Mesothelial cell of epicardium (in vitro differentiated cells): Measurements from ENCODE around the gene FAM3D. TPM values are rescaled to one million over a fixed set of nuclear protein-coding genes. Genes with fewer than 3 reads are reported as not detected.

Experiments
- DNase-seq, 2 experiments: peaks; one replicate each; pipeline ENCODE4 v3.0.0; 2021; ENCODE audit warnings: low spot score in 2 of 2; ENCODE audit not compliant: unreplicated experiment in 2 of 2
- H3K27ac Mint-ChIP-seq: 2 replicates; pipeline ENCODE4 v1.8.0; 2021; ENCODE audit warnings: mixed read lengths
- H3K27me3 Mint-ChIP-seq: 2 replicates; pipeline ENCODE4 v1.8.0; 2021; ENCODE audit warnings: low read depth, mixed read lengths
- H3K36me3 Mint-ChIP-seq: 2 replicates; pipeline ENCODE4 v1.8.0; 2021; ENCODE audit warnings: mixed read lengths
- H3K4me1 Mint-ChIP-seq: 2 replicates; pipeline ENCODE4 v1.8.0; 2021; ENCODE audit warnings: mixed read lengths
- H3K4me3 Mint-ChIP-seq: 2 replicates; pipeline ENCODE4 v1.8.0; 2021; ENCODE audit warnings: mild to moderate bottlenecking, moderate library complexity, mixed read lengths
- H3K9me3 Mint-ChIP-seq: 2 replicates; pipeline ENCODE4 v1.8.0; 2021; ENCODE audit warnings: mixed read lengths
- total RNA-seq: library from RNA; stranded (reverse); gene quantifications from 3 replicates; pipeline ENCODE4 v1.2.1, GENCODE V29; 2021
- TF ChIP-seq, protein P1 (sequence below): fragments of 200-600 bp; sonication (generic); IDR thresholded peaks from one replicate; pipeline ENCODE4 v1.5.0; 2021; ENCODE audit warnings: antibody characterized with exemption; ENCODE audit not compliant: unreplicated experiment

The FAM3D gene
- total RNA-seq, 1 donor from 2014 or later: 0.16 TPM

DNA sequence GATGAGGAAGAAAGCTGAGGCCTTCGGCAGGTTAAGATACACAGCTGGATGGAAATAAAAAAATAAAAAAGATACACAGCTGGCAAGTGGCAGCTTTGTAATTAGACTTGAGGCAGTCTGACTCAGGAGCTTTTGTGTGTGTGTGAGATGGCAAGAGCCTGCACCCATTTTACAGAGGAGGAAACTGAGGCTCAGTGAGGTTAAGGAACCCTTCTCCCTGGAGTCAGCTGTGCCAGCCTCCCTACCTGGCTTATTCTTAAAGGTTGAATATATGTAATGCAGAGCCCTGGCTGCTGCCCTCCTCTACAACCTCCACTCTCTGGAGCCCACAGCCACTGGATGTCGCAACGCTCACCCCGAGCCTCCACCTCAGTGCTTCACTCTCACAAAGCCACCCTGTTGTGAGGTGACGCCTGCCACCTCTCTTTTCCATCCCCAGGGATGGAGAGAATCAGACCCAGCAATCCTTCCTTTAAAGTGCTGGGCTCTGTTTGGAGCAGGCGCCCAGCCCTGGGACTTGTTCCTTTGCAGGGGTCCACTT is 68.7 kb downstream of the FAM3D start:
- Mint-ChIP-seq H3K4me3 (no peak overlapping the region), H3K9me3 (peaks cover 3% of the 10 kb centered on the region), H3K36me3 (no peaks in the 10 kb centered on the region), H3K27me3 (peaks cover 21% of the 10 kb centered on the region), H3K27ac (no peak overlapping the region), H3K4me1 (no peaks in the 10 kb centered on the region)
- TF ChIP-seq, protein P1, sequence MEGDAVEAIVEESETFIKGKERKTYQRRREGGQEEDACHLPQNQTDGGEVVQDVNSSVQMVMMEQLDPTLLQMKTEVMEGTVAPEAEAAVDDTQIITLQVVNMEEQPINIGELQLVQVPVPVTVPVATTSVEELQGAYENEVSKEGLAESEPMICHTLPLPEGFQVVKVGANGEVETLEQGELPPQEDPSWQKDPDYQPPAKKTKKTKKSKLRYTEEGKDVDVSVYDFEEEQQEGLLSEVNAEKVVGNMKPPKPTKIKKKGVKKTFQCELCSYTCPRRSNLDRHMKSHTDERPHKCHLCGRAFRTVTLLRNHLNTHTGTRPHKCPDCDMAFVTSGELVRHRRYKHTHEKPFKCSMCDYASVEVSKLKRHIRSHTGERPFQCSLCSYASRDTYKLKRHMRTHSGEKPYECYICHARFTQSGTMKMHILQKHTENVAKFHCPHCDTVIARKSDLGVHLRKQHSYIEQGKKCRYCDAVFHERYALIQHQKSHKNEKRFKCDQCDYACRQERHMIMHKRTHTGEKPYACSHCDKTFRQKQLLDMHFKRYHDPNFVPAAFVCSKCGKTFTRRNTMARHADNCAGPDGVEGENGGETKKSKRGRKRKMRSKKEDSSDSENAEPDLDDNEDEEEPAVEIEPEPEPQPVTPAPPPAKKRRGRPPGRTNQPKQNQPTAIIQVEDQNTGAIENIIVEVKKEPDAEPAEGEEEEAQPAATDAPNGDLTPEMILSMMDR: no peak
- DNase-seq: no peak

DNA sequence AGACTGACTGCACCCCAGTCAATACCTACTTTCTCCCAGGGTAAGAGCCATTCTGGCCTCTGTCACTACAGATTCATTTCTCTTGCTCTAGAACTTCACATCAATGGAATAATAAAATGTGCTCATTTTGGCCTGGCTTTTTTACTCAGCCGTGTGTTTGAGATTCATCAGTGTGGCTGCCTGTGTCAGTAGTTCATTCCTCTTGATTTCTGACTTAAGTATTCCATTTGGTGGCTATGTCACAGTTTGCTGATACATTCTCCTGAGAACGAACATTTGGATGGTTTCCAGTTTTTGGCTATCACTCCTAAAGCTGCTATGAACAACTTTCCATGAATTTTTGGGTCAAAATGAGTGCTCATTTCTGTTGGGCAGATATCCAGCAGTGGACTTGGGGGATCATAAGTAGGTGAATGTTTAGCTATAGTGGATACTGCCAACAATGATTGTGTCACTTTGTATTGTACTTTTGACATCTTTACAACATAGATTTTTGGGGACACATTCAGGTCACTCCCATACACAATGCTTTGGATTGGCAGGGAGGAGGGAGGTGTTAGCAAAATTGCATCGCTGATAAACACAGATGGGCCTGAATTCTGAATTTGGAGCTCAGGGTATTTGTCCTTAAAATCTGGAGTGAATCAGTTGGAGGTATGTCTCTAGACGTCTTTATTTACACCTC is 69.6 kb downstream of the FAM3D start:
- H3K27me3 Mint-ChIP-seq: peaks cover 15% of the 10 kb centered on the region
- no peak overlapping the region for H3K27ac Mint-ChIP-seq
- no peaks in the 10 kb centered on the region for H3K9me3 Mint-ChIP-seq
- no peak overlapping the region for H3K4me3 Mint-ChIP-seq
- no peaks in the 10 kb centered on the region for H3K36me3 Mint-ChIP-seq
- H3K4me1 Mint-ChIP-seq: no peaks in the 10 kb centered on the region
- no peak for DNase-seq
- TF ChIP-seq, protein P1: no peak

DNA sequence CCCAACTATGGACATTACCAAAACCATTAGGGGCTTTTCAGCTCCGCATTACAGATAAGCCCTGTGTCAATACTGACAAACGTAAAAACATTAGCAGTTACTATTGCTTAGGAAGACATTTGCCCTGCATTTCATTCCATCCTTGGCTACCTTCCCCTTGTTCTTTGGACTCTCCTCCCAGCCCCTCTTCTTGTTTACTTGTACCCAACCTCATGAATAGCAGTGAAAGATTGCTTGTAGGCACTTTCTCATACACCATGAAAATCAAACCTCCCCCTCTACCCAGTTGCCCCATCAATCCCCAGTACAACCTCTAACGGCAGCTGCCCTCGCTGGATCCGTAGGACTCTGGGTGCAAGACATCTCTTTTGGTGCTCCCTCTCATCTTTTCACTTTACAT is 72.5 kb downstream of the FAM3D start:
- H3K4me1 Mint-ChIP-seq: no peaks in the 10 kb centered on the region
- no peak overlapping the region for H3K27ac Mint-ChIP-seq
- no peak for DNase-seq
- TF ChIP-seq, protein P1: no peak
- H3K36me3 Mint-ChIP-seq: no peaks in the 10 kb centered on the region
- no peak overlapping the region for H3K4me3 Mint-ChIP-seq
- peaks cover 26% of the 10 kb centered on the region for H3K27me3 Mint-ChIP-seq
- H3K9me3 Mint-ChIP-seq: no peaks in the 10 kb centered on the region

DNA sequence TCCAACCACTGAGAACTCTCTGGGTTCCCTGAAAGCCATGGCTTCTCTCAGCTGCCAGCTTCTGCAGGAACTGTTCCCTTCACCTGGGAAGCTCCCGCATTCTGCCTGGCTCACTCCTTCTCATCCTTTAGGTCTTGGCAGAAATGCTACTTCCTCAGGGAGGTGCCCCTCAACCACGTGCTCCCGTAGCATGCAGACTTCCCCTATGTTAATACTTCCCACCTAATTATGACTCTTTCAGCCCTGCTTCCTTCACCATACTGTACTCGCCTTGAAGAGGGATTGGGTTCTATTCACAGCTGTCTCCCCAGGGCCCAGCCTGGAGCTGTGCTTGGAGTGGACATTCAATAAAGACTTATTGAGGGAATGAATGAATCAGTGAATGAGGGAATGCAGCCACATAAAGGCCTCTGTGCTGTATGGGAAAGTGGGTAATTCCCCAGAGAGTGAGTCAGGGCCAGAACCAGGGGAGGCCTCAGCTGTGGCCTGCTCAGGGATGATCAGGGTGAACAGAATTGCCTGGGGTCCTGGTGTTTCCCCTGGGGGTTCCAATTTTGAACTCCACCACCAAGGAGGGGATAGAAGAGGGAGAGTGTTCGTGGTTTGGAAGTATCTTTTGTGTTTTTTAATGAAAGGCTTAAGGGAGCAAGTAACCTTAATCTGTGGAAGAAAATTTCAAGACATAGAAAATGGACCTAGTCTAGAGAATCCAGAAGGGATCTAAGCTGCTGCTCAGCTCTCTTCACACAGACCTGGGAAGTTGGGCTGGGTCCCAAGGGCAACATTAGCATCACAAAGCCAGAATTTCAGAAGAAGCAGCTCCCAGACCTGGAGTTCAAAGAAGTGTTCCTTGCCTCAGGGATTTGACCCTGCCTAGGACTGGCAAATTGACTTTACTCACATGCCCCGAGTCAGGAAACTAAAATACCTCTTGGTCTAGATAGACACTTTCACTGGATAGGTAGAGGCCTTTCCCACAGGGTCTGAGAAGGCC is 74.8 kb downstream of the FAM3D start:
- no peak overlapping the region for H3K4me3 Mint-ChIP-seq
- DNase-seq: no peak
- peaks cover 48% of the 10 kb centered on the region for H3K27me3 Mint-ChIP-seq
- no peak overlapping the region for H3K27ac Mint-ChIP-seq
- no peaks in the 10 kb centered on the region for H3K9me3 Mint-ChIP-seq
- H3K4me1 Mint-ChIP-seq: no peaks in the 10 kb centered on the region
- TF ChIP-seq, protein P1: no peak
- no peaks in the 10 kb centered on the region for H3K36me3 Mint-ChIP-seq

DNA sequence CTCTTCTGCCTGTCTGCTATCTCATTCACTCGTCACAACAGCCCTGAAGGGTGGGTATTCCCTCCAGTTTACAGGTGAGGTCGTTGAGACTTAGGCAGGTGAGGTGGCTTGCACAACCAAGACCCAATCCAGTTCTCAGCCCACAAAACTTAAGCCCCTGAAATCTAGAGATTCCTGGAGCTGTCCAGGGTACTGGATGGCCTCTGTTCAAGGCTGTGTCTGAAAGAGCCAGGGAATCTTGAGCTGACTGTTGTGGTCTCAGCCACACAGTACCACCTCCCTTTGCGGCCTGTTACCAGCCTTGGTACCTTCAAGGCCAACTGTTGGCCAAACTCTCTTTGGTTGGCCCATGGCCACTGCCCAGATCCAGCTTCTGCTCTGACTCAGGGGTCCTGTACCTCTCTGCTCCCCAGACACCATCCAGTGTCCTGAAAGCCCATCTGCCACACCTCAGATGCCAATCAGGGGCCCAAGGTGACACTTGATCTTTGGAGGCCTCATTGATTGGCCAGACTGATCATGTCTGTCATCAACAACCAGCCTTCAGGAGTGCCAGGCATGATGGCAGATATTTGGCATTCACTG is 78.5 kb downstream of the FAM3D start:
- peak; percentile 52 to 65 for DNase-seq
- no peaks in the 10 kb centered on the region for H3K36me3 Mint-ChIP-seq

More for the DNA sequence above, 78.5 kb downstream of the FAM3D start:
- TF ChIP-seq, protein P1: no peak
- peaks cover 12% of the 10 kb centered on the region for H3K4me1 Mint-ChIP-seq
- no peak overlapping the region for H3K27ac Mint-ChIP-seq
- no peak overlapping the region for H3K4me3 Mint-ChIP-seq
- H3K9me3 Mint-ChIP-seq: no peaks in the 10 kb centered on the region
- peaks cover 80% of the 10 kb centered on the region for H3K27me3 Mint-ChIP-seq
